Measurements from ENCODE around the gene SLC15A4. TPM values are rescaled to one million over a fixed set of nuclear protein-coding genes. Genes with fewer than 3 reads are reported as not detected.

Gene SLC15A4
- total RNA-seq, 2 experiments from 2014 or later: 26.4 to 26.8 TPM

DNA sequence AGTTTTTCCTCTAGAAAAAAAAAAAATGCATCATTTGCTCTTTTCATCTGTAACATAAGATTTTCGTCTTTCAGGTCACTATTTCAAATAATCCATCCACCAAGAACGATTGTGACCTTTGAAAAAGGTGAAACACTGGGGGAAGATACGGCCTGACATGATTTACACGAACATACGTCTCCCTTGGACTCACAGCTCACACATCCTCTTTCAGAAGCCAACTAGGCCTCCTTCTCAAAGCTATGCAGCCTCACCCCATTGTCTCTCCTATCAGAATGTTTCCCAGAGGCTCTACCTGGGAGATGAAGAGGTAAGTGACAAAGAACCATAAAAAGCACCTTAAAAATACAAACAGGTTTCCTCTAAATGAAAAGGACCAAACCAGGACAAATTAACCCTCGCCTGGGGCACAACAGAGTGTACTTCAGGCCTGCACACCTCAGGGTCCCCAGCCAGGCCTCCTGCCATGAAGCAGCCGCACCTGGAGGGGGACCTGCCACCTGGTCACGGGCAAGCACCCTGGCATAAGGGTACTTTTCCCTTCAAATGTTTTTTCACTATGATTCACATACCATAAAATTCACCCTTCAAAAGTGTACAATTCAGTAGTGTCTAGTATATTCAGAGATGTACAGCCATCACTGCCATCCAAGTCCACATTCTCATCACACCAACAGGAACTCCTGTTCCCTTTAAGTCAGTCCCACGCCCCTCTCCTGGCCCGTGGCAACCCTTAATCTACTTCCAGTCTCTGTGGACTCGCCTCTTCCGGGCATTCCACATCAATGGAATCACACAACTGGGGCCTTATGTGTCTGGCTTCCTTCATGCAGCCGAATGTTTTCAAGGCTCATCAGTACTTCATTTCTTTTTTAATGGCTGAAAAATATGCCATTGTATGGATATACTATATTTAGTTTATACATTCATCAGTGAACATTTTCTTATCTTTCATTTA lies 5.4 kb downstream of the SLC15A4 start:
- DNase-seq (no peak), ATAC-seq (no peak)
- ChIA-PET CTCF (no interaction called here), POLR2A (no interaction called here)
- Mint-ChIP-seq H3K27ac (peak overlapping the region; percentile 73), H3K4me1 (ENCODE audit: low read depth) (peaks cover 52% of the 10 kb centered on the region), H3K9me3 (no peaks in the 10 kb centered on the region), H3K4me3 (peak overlapping the region; percentile 9), H3K36me3 (ENCODE audit: low read depth) (peaks cover 43% of the 10 kb centered on the region), H3K27me3 (no peaks in the 10 kb centered on the region)
- TF ChIP-seq, protein P1, sequence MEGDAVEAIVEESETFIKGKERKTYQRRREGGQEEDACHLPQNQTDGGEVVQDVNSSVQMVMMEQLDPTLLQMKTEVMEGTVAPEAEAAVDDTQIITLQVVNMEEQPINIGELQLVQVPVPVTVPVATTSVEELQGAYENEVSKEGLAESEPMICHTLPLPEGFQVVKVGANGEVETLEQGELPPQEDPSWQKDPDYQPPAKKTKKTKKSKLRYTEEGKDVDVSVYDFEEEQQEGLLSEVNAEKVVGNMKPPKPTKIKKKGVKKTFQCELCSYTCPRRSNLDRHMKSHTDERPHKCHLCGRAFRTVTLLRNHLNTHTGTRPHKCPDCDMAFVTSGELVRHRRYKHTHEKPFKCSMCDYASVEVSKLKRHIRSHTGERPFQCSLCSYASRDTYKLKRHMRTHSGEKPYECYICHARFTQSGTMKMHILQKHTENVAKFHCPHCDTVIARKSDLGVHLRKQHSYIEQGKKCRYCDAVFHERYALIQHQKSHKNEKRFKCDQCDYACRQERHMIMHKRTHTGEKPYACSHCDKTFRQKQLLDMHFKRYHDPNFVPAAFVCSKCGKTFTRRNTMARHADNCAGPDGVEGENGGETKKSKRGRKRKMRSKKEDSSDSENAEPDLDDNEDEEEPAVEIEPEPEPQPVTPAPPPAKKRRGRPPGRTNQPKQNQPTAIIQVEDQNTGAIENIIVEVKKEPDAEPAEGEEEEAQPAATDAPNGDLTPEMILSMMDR (IDR thresholded peaks at IDR 0.05): no peak
- intact Hi-C loops (cut with micrococcal nuclease): no loop called here

DNA sequence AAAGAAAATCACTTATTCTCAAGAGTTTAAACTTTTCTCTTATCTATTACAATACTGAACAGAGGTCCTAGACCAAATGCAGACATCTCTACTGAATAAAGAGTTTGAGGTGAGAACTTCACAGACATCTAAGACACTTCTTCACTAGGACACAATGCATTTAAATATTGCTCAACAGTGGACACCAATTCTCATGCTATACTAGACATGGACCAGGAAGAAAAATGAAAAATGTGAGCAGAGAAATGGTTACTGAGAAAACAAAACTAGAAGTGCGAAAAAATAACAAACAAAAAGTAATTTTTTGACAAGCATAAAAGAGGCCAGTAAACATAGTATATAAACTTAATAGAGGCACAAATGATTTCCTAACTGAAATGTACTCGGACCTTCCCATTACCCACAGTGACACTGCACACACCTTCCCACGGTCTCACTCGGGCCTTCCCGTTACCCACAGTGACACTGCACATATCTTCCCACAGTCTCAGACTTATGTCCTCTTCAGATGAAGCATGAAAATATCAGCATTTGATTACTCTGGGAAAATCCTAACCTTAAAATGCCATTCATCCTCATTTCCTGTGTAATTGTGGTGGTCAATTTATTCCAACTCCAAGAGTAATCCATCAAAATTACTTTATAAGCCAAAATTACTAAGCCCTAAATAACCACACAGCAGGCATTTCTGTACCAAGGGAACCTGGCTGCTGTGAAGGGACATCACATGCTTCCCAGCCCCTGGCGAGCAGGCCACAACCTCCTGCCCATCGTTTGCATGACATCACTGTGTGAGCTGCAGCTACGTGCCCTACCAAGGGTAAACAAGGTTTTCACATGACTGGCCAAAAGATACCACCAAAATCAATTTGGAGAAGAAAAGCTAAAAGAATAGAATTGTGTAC lies 6.4 kb downstream of the SLC15A4 start:
- Mint-ChIP-seq H3K36me3 (ENCODE audit: low read depth) (peaks cover 51% of the 10 kb centered on the region), H3K4me1 (ENCODE audit: low read depth) (peaks cover 57% of the 10 kb centered on the region), H3K27me3 (no peaks in the 10 kb centered on the region), H3K27ac (peak overlapping the region; percentile 73), H3K9me3 (no peaks in the 10 kb centered on the region), H3K4me3 (peak overlapping the region; percentile 11)
- ATAC-seq: peak; percentile 63
- ChIA-PET CTCF (no interaction called here), POLR2A (no interaction called here)
- TF ChIP-seq, protein P1 (IDR thresholded peaks at IDR 0.05): no peak
- intact Hi-C loops (cut with micrococcal nuclease): no loop called here
- peak; percentile 42 for DNase-seq

DNA sequence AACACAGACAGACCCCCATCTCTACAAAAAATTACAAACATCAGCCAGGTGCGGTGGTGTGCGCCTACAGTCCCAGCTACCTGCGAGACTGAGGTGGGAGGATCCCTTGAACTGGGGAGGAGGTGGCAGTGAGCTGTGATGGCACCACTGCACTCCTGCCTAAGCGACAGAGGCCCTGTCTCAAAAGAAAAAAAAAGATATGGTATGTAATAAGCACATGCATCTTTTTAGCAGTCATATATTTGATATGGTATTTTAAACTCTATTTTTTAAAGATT lies 7.2 kb downstream of the SLC15A4 start:
- no peaks in the 10 kb centered on the region for H3K9me3 Mint-ChIP-seq
- peaks cover 56% of the 10 kb centered on the region for H3K4me1 Mint-ChIP-seq (ENCODE audit: low read depth)
- H3K27me3 Mint-ChIP-seq: no peaks in the 10 kb centered on the region
- TF ChIP-seq, protein P1 (IDR thresholded peaks at IDR 0.05): no peak
- ChIA-PET CTCF (no interaction called here), POLR2A (no interaction called here)
- no peak overlapping the region for H3K4me3 Mint-ChIP-seq
- ATAC-seq: no peak
- no peak overlapping the region for H3K27ac Mint-ChIP-seq
- intact Hi-C loops (cut with micrococcal nuclease): no loop called here
- DNase-seq: no peak
- H3K36me3 Mint-ChIP-seq (ENCODE audit: low read depth): peaks cover 49% of the 10 kb centered on the region

DNA sequence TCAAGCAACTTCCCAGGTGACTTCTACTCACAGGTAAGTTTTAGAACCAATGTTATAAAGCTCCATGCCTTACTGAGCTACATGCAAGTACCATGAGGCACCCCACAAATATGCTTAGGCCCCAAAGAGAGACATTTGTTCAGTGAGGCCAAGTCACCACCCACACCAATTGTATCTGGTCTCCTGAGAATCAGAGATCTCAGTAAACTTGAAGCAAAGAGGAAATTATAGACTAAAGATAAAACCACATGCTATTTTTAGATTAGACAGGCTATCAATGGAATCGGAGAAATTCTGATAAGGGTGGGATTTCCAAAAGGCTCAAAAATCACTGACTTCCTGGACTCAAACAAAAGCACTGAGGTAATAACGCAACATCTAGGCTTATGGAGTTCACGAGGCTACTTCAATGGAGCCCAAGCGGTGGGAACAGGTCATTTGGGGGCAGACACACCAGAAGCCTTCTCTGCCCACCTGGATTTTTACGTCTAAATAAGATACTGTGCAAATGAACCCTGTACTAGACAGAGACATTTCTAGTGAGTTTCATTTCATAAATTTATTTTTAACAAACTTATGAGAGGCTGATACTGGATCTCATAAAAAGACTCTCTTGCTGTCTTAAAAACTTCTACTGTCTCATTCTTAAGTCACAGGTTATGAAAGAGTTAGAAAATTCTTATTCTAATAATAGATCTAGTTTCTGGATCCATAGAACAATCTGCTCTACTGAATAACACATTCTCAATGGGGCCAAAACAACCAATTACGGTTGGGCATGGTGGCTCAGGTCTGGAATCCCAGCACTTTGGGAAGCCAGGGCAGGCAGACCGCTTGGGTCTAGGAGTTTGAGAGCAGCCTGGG lies 7.7 kb downstream of the SLC15A4 start:
- no peak overlapping the region for H3K4me3 Mint-ChIP-seq
- DNase-seq: no peak
- ATAC-seq: no peak
- H3K4me1 Mint-ChIP-seq (ENCODE audit: low read depth): peaks cover 55% of the 10 kb centered on the region
- CTCF ChIA-PET: no interaction called here
- TF ChIP-seq, protein P1 (IDR thresholded peaks at IDR 0.05): no peak
- intact Hi-C loops (cut with micrococcal nuclease): no loop called here
- H3K9me3 Mint-ChIP-seq: no peaks in the 10 kb centered on the region
- H3K36me3 Mint-ChIP-seq (ENCODE audit: low read depth): peaks cover 45% of the 10 kb centered on the region
- POLR2A ChIA-PET: no interaction called here
- no peaks in the 10 kb centered on the region for H3K27me3 Mint-ChIP-seq
- peak overlapping the region; percentile 16 for H3K27ac Mint-ChIP-seq
